GM19238 (cell line): ENCODE results near the gene ZSWIM4.

Experiments
- DNase-seq: peaks from one replicate; pipeline ENCODE4 v3.0.0; 2011; ENCODE audit warnings: low spot score; ENCODE audit not compliant: insufficient read length

The ZSWIM4 gene

DNA sequence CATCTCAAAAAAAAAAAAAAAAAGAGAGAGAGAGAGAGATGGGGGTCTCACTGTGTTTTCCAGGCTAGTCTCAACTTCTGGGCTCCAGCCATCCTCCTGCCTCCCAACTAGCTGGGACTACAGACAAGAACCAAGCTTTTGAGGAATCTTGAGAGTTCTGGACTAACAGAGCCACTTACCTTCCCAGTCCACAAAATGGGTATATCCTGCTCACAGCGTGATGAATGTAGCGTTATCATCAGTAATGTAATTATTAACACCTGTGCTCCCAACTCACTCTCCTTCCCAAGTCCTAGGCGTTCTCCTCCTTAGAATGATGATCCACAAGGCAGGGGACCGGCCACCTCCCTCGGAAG lies 77.1 kb downstream of the ZSWIM4 start:
- no peak for DNase-seq

DNA sequence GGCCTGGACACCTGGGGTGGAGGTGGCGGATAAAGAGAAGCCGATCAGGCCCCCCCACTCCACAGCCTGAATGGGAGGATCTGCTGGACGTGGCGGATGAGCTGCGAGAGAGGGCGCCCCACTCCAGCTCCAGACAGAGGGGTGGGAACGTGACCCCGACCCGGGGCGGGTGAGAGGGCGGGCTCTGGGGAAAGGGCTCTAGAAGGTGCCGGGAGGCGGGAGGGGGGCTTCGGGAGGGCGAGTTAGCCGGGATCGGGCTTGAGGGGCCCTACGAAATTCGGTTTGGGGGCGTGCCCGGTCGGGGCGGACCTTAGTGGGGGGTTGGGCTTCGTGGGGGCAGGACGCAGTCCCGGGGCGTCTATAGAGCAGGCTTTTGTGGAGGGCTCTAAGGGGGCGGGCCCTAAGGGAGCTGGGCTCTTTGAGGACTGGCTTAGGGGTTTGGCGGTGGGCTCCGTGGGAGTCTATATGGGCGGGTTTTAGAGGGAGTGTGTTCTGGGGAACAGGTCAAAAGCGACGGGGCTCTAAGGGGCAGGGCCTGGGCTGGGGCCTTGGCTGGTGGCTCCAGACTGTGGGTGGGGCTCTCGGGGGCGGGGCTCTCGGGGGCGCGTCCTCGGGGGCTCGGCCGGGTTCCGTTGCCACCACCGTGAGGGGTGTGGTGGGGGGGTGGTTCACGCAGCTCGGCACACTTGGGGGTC lies 77.6 kb downstream of the ZSWIM4 start:
- DNase-seq: no peak

DNA sequence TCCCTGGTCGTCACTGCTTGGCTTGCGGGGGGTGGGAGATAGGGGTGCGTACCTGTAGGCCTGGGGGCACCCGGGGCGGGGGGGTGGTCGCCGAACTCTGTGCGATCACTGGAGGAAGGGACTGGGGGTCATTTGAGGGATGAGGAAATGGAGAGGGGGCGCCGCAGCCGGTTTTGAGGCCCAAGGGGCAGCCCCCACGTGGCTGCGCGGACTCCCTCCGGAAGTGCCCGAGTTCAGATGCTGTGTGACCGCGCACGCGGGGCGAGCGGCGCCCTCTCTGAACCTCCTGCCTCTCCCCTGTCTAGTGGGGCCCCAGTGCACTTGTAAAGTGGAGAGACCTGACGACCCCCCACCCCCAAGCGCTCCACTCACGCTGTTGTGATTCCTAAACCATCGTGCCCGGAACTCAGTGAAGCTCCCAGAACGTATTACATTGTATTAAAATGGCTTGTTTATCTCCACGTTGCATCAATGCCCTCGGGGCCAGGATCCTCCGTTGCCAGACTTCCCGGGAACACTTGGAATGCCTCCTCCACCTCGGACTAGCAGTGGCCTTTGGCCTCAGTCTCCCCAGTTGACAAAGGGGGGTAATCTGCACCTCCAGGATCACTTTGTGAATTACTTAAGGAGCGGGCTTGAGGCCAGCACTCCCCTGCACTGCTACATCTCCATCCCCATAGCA lies 78.7 kb downstream of the ZSWIM4 start:
- no peak for DNase-seq

DNA sequence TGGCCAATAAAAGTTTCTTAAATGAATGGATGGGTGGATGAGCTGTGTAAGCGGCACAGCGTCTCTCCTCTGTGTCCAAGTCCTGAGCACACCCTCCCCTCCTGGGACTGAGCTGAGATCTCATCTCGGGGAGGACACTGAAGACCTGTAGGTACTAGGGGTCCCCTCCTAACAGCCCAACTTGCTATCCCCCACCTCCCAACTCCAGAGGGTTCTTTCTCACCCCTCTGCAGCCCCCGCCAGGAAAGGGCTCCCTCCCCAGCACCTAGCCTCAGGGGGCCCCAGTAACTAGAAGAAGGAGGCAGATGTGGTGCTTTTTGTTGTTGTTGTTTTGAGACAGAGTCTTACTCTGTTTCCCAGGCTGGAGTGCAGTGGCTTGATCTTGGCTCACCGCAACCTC lies 80.6 kb downstream of the ZSWIM4 start:
- no peak for DNase-seq

- DNase-seq: no peak
Measured at GRCh38 chr19:13876834-13877233, 81.6 kb downstream of the ZSWIM4 start, which contains the start of gene NANOS3. NANOS3 (plus strand) TSS chr19:13877134; CDS start chr19:13877249, 115 bp downstream.

- DNase-seq: no peak
Measured at GRCh38 chr19:13877303-13877702, 82.1 kb downstream of the ZSWIM4 start.

DNA sequence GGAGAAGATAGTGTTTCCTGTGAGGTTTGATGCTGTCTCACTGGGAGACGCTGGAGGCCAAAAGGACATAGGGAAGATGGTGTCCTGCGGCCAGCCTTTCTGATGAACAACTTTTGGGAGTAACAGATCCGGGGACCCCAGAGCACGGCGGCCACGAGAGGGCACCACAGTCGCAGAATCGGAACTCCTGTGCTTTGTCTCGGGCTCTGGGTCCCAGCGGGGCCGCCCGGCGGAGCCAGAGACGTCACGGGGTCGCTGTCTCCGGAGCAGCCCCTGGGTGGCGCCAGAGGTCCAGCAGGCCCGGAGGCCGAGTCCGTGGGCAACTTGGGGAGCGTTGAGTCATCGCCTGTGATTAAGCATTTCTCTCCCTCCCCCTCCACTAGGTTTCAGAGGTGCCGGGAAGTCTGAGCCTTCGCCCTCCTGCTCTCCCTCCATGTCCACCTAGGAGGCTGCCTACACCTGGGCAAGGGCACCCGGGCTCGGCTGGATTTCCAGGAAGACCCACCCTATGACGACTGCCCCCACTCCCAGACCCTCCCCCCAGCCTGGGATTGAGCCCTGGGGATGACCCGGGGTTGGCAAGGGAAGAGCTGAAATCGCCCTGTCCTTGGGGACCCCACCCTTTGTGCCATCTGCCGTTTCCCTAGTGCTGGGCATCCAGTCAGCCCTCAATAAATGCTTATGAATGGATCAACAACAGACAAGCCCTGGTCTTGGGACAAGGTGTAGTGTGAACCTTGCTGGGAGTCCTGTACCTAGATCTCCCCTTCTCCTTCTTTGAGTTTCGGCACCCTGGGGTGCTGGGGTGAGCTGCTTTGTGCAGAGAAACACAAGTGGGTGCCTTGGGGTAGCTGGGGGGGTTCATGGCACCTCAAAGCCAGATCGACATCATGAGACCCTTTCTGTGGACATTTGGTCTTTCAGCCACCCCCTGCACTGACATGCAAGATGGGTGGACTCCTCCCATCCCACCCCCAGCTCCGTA lies 85.1 kb downstream of the ZSWIM4 start:
- DNase-seq: peak; percentile 98

DNA sequence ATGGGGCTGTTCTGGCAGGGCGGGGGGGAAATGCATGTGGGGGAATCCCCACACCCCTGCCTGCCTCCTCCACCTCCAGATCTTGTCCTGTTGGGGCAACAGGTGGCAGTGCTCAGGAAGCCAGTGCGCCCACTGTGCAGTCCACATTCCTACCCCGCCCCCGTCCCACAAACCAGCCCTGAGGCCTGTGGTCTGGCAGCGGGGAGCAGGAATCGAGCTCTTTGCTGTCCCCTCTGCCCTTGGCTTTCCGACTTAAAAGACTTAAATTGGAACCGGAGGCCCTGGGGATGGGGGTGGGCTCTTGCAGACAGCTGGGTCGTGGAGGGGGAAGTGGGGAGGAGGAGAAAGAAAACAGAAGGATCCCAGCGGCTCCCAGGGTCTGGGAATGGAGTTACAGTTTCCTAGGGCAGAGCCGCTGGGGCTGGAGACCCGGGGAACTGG lies 86.0 kb downstream of the ZSWIM4 start:
- no peak for DNase-seq
